HCT116 (cell line): ENCODE data around the gene ZMYM1. TPM values are rescaled to one million over a fixed set of nuclear protein-coding genes. Genes with fewer than 3 reads are reported as not detected.

Experiments used
- ATAC-seq: fragments of 200-7000 bp; cut with Tn5 transposase; 2 replicates; pipeline ENCODE4 v1.9.1; 2020; ENCODE audit warnings: mild to moderate bottlenecking, moderate library complexity
- BruUV-seq: library from RNA; stranded (reverse); fragments of 400-500 nt; replicated peaks from 2 replicates; lab custom pipeline; 2021; lab: Mats Ljungman, UMichigan
- CTCF ChIA-PET: fragments of 300-600 bp; sonication (Branson Sonifier 250); formaldehyde crosslinking; loops from one replicate; lab custom pipeline; 2021; ENCODE audit warnings: antibody characterized with exemption; lab: Charles Lee
- POLR2A ChIA-PET: fragments of 300-600, 350-600 bp; sonication (Branson Sonifier 250); formaldehyde crosslinking; loops from one replicate; lab custom pipeline; 2021; ENCODE audit warnings: antibody characterized with exemption; lab: Charles Lee
- RAD21 ChIA-PET, 2 experiments: fragments of 300-600 bp; sonication (Branson Sonifier 250); formaldehyde crosslinking; loops; one replicate each; lab custom pipeline; 2023; ENCODE audit warnings: low total read pairs in 2 of 2; ENCODE audit not compliant: uncharacterized antibody in 2 of 2, unreplicated experiment in 2 of 2, low non-redundant PET in 1 of 2; lab: Charles Lee
- DNase-seq: peaks from one replicate; pipeline ENCODE4 v3.0.0-alpha.2; 2010; ENCODE audit warnings: low read depth, low spot score
- H2AFZ ChIP-seq: fragments of 200-600 bp; shearing (Covaris generic), sonication (generic); 2 replicates; pipeline ENCODE4 v1.6.1; 2017; ENCODE audit warnings: low read depth, mixed run types, mixed read lengths, antibody characterized with exemption, low read length; ENCODE audit not compliant: poor library complexity, severe bottlenecking
- H3K27ac ChIP-seq: 2 replicates; pipeline ENCODE4 v1.5.1; 2012; ENCODE audit warnings: low read depth, low read length
- H3K27me3 ChIP-seq: fragments of 200-600 bp; sonication (generic); 2 replicates; pipeline ENCODE4 v1.6.1; 2016; ENCODE audit warnings: mixed run types, low read length, mixed read lengths; ENCODE audit not compliant: insufficient read depth
- H3K36me3 ChIP-seq, 2 experiments: fragments of 200-500 bp in 1 of 2; fragments of 200-600 bp in 1 of 2; sonication (Bioruptor generic) in 1 of 2; sonication (generic) in 1 of 2; 2 replicates each; pipeline versions ENCODE4 v1.5.1 to v1.6.1; 2014 to 2016; ENCODE audit warnings: low read length in 2 of 2, inconsistent platforms in 1 of 2, mixed read lengths in 1 of 2, mixed run types in 1 of 2; ENCODE audit not compliant: insufficient read depth in 2 of 2, control insufficient read depth in 1 of 2
- H3K4me1 ChIP-seq, 2 experiments: fragments of 200-600 bp in 1 of 2; sonication (generic) in 1 of 2; 2 replicates each; pipeline versions ENCODE4 v1.5.1 to v1.6.1; 2012 to 2017; ENCODE audit warnings: low read length in 2 of 2, inconsistent platforms in 1 of 2, mild to moderate bottlenecking in 1 of 2, mixed read lengths in 1 of 2, mixed run types in 1 of 2, moderate library complexity in 1 of 2; ENCODE audit not compliant: insufficient read depth in 2 of 2, control insufficient read depth in 1 of 2
- H3K4me2 ChIP-seq: fragments of 200-600 bp; sonication (generic); 2 replicates; pipeline ENCODE4 v1.6.1; 2017; ENCODE audit warnings: mixed run types, low read length, mixed read lengths
- H3K4me3 ChIP-seq, 2 experiments: fragments of 200-600 bp in 1 of 2; sonication (generic) in 1 of 2; replicated peaks in 1 of 2; 2 replicates each; pipeline ENCODE4 v1.5.1; 2011 to 2016; ENCODE audit warnings: low read length in 2 of 2, control low read depth in 1 of 2, low read depth in 1 of 2, mild to moderate bottlenecking in 1 of 2, mixed read lengths in 1 of 2, mixed run types in 1 of 2
- H3K79me2 ChIP-seq: fragments of 200-600 bp; sonication (generic); 2 replicates; pipeline ENCODE4 v1.6.1; 2017; ENCODE audit warnings: mild to moderate bottlenecking, mixed run types, low read length, moderate library complexity, mixed read lengths; ENCODE audit not compliant: insufficient read depth
- H3K9ac ChIP-seq: fragments of 200-600 bp; sonication (generic); 2 replicates; pipeline ENCODE4 v1.6.1; 2016; ENCODE audit warnings: low read length, mixed read lengths
- H3K9me2 ChIP-seq: fragments of 200-600 bp; sonication (generic), shearing (Covaris generic); 2 replicates; pipeline ENCODE4 v1.6.1; 2017; ENCODE audit warnings: mixed run types, mild to moderate bottlenecking, moderate library complexity; ENCODE audit not compliant: insufficient read depth
- H3K9me3 ChIP-seq, 2 experiments: fragments of 200-500 bp in 1 of 2; fragments of 200-600 bp in 1 of 2; sonication (Bioruptor generic) in 1 of 2; sonication (generic) in 1 of 2; 2 replicates each; pipeline ENCODE4 v1.6.1; 2014 to 2017; ENCODE audit warnings: low read length in 2 of 2, mixed read lengths in 2 of 2, inconsistent platforms in 1 of 2, low read depth in 1 of 2, mild to moderate bottlenecking in 1 of 2, mixed run types in 1 of 2, moderate library complexity in 1 of 2; ENCODE audit not compliant: control insufficient read depth in 1 of 2, insufficient read depth in 1 of 2
- H4K20me1 ChIP-seq: fragments of 200-600 bp; sonication (generic), shearing (Covaris generic); 2 replicates; pipeline ENCODE4 v1.6.1; 2017; ENCODE audit warnings: mixed run types, mild to moderate bottlenecking, moderate library complexity; ENCODE audit not compliant: insufficient read depth
- CTCF ChIP-seq, 3 experiments: fragments of 200-600 bp in 1 of 3; sonication (generic) in 1 of 3; IDR thresholded peaks in 2 of 3; conservative IDR thresholded peaks in 1 of 3; 2 replicates each; pipeline ENCODE4 v1.5.1; 2012 to 2017; ENCODE audit warnings: low read depth in 2 of 3, low read length in 2 of 3, antibody characterized with exemption in 1 of 3, borderline replicate concordance in 1 of 3, control low read depth in 1 of 3, mild to moderate bottlenecking in 1 of 3, mixed read lengths in 1 of 3, mixed run types in 1 of 3, moderate library complexity in 1 of 3; ENCODE audit not compliant: insufficient read depth in 1 of 3
- ELF1 ChIP-seq: IDR thresholded peaks from 2 replicates; pipeline ENCODE4 v1.6.1; 2012; ENCODE audit warnings: low read depth, borderline replicate concordance
- EZH2phosphoT487 ChIP-seq: fragments of 200-600 bp; IDR thresholded peaks from 2 replicates; pipeline ENCODE4 v1.6.1; 2018; ENCODE audit warnings: antibody characterized with exemption, borderline replicate concordance
- POLR2A ChIP-seq: IDR thresholded peaks from 2 replicates; pipeline ENCODE4 v1.7.0; 2011; ENCODE audit warnings: borderline replicate concordance; ENCODE audit not compliant: insufficient read depth, insufficient read length; ENCODE audit errors: extremely low read depth
- SIN3A ChIP-seq: IDR thresholded peaks from 2 replicates; pipeline ENCODE4 v1.6.1; 2012; ENCODE audit warnings: low read depth
- SP1 ChIP-seq: IDR thresholded peaks from 2 replicates; pipeline ENCODE4 v1.6.1; 2012; ENCODE audit warnings: low read depth
- TCF7L2 ChIP-seq: IDR thresholded peaks from 2 replicates; pipeline ENCODE4 v1.7.0; 2011; ENCODE audit warnings: borderline replicate concordance, inconsistent platforms; ENCODE audit not compliant: insufficient read depth, insufficient read length; ENCODE audit errors: extremely low read depth
- intact Hi-C: fragments of 100-400 bp; cut with micrococcal nuclease; formaldehyde crosslinking; loops from 2 replicates; pipeline ENCODE4 v1.10.0; 2022
- total RNA-seq: library from RNA; stranded (reverse); gene quantifications from one replicate; pipeline ENCODE4 v1.2.1, GENCODE V29; 2021; ENCODE audit not compliant: unreplicated experiment

The ZMYM1 gene
- total RNA-seq, 1 experiment from 2014 or later: 37.6 TPM

GRCh38 chr1:35080171-35080854 is 1.1 kb downstream of the ZMYM1 start (continued):
- TF ChIP-seq CTCF (IDR thresholded peaks at IDR 0.05 in 2 of 3, conservative IDR thresholded peaks at IDR 0.05 in 1 of 3; ENCODE audit: borderline replicate concordance in 1 of 3, insufficient read depth in 1 of 3, low read depth in 2 of 3, low read length in 2 of 3) (no peak), ELF1 (no peak), TCF7L2 (no peak), POLR2A (no peak), EZH2phosphoT487 (no peak)

GRCh38 chr1:35085421-35085820 is 6.2 kb downstream of the ZMYM1 start:
- Histone ChIP-seq H3K9me3 (no peaks in the 10 kb centered on the region), H3K27ac (no peak overlapping the region), H3K79me2 (peaks cover 97% of the 10 kb centered on the region), H3K9me2 (no peaks in the 10 kb centered on the region), H2AFZ (no peak overlapping the region), H3K9ac (no peak overlapping the region), H3K4me2 (no peak overlapping the region), H3K36me3 (no peaks in the 10 kb centered on the region; a peak in 1 of 4 replicates), H4K20me1 (no peaks in the 10 kb centered on the region)
- ChIA-PET POLR2A (no interaction called here), CTCF (no interaction called here)
- peak; percentile 38; the same call in 1 of the 2 replicates for ATAC-seq
- intact Hi-C loops: no loop called here
- no TSS peak for BruUV-seq
- TF ChIP-seq SP1 (no peak), SIN3A (no peak)
- TF ChIP-seq, all 23 proteins: peak for 0
- H3K4me3 ChIP-seq: no peak overlapping the region
- RAD21 ChIA-PET: no interaction called here
- H3K4me1 ChIP-seq: peaks cover 5 to 19% of the 10 kb centered on the region in 2 experiments; a peak in 3 of 4 replicates
- DNase-seq: no peak
- H3K27me3 ChIP-seq: no peaks in the 10 kb centered on the region
